GM19023 (cell line): ENCODE measurements around the gene PDXK.
"Not testable (repeated sequence)": the region's sequence is repeated elsewhere in the genome, so short reads cannot be mapped to it uniquely, and the experiment has no call there.

Experiments used
- ATAC-seq: cut with Tn5 transposase; IDR thresholded peaks from one replicate; pipeline ENCODE4 v1.9.1; 2021; ENCODE audit warnings: mild to moderate bottlenecking, moderate library complexity; ENCODE audit not compliant: unreplicated experiment

The PDXK gene

GRCh38 chr21:43697758-43698643 lies 20.9 kb upstream of the PDXK start:
- ATAC-seq = no peak

GRCh38 chr21:43699492-43699777 lies 19.5 kb upstream of the PDXK start:
- not testable (repeated sequence) for ATAC-seq

- ATAC-seq = no peak
Observed at GRCh38 chr21:43699933-43700599, 18.9 kb upstream of the PDXK start.

- ATAC-seq = no peak
Observed at GRCh38 chr21:43701936-43702784, 16.8 kb upstream of the PDXK start.

GRCh38 chr21:43702785-43703034 lies 16.2 kb upstream of the PDXK start:
- no peak for ATAC-seq

GRCh38 chr21:43703035-43703880 lies 15.7 kb upstream of the PDXK start:
- ATAC-seq = no peak

GRCh38 chr21:43707462-43707861 lies 11.5 kb upstream of the PDXK start:
- no peak for ATAC-seq

- no peak for ATAC-seq
Observed at GRCh38 chr21:43708745-43709381, 10.1 kb upstream of the PDXK start.

- ATAC-seq = no peak
Observed at GRCh38 chr21:43712268-43712942, 6.5 kb upstream of the PDXK start.

GRCh38 chr21:43713123-43713522 lies 5.8 kb upstream of the PDXK start:
- not testable (repeated sequence) for ATAC-seq

- peak; percentile 24 for ATAC-seq
Observed at GRCh38 chr21:43716376-43717165, 2.4 kb upstream of the PDXK start.

GRCh38 chr21:43717166-43717853 lies 1.6 kb upstream of the PDXK start:
- ATAC-seq = no peak

GRCh38 chr21:43717967-43718871 lies 710 bp upstream of the PDXK start:
- no peak for ATAC-seq

GRCh38 chr21:43719748-43720538 lies 1.0 kb downstream of the PDXK start:
- peak; percentile 6 for ATAC-seq

GRCh38 chr21:43720539-43721166 lies 1.7 kb downstream of the PDXK start:
- no peak for ATAC-seq

- ATAC-seq = no peak
Observed at GRCh38 chr21:43721206-43721605, 2.3 kb downstream of the PDXK start.
